GM12878 (cell line): Measurements from ENCODE around the gene SLC11A2. TPM values are rescaled to one million over a fixed set of nuclear protein-coding genes. Genes with fewer than 3 reads are reported as not detected.

ENCODE experiments used
- ATAC-seq: fragments of 200-7000 bp; cut with Tn5 transposase; 3 replicates; pipeline ENCODE4 v1.9.1; 2020; ENCODE audit warnings: mild to moderate bottlenecking, moderate library complexity
- BruUV-seq: library from RNA; stranded (reverse); fragments of 400-500 nt; replicated peaks from 2 replicates; lab custom pipeline; 2021; lab: Mats Ljungman, UMichigan
- CTCF ChIA-PET: fragments of 300-600 bp; sonication (Branson Sonifier 250); formaldehyde crosslinking; extraction: SDS; loops from one replicate; lab custom pipeline; 2021; ENCODE audit warnings: inconsistent platforms; lab: Yijun Ruan, JAX
- POLR2A ChIA-PET: fragments of 350-600 bp; formaldehyde crosslinking; extraction: SDS; loops from one replicate; lab custom pipeline; 2021; ENCODE audit warnings: inconsistent platforms; lab: Charles Lee
- RAD21 ChIA-PET: fragments of 300-600 bp; sonication (Branson Sonifier 250); formaldehyde crosslinking; loops from one replicate; lab custom pipeline; 2023; ENCODE audit warnings: antibody characterized with exemption; ENCODE audit not compliant: unreplicated experiment; lab: Charles Lee
- SMC1A ChIA-PET: fragments of 300-600 bp; sonication (Branson Sonifier 250); formaldehyde crosslinking; loops from one replicate; lab custom pipeline; 2023; ENCODE audit not compliant: unreplicated experiment, uncharacterized antibody; lab: Charles Lee
- DNase-seq: peaks from one replicate; pipeline ENCODE4 v3.0.0-alpha.2; 2011; ENCODE audit warnings: low read depth, low spot score
- FAIRE-seq: peaks from 3 replicates; lab custom pipeline; 2011; peaks lifted over from hg19 to GRCh38; lab: Jason Lieb, UNC
- H2AFZ ChIP-seq: 2 replicates; pipeline ENCODE4 v1.6.0; 2011; ENCODE audit warnings: low read depth, low read length, control low read depth; ENCODE audit not compliant: control insufficient read depth
- H3K27ac ChIP-seq: 2 replicates; pipeline ENCODE4 v1.5.1; 2011; ENCODE audit warnings: control low read depth; ENCODE audit not compliant: control insufficient read depth, insufficient read depth
- H3K27me3 ChIP-seq, 2 experiments: replicated peaks in 1 of 2; 2 replicates each; pipeline versions ENCODE4 v1.6.0 to v1.6.1; 2011; ENCODE audit warnings: low read length in 1 of 2; ENCODE audit not compliant: control insufficient read depth in 2 of 2, insufficient read depth in 2 of 2
- H3K36me3 ChIP-seq, 2 experiments: 2 replicates each; pipeline ENCODE4 v1.5.1; 2011; ENCODE audit warnings: low read length in 1 of 2; ENCODE audit not compliant: control insufficient read depth in 2 of 2, insufficient read depth in 2 of 2
- H3K4me1 ChIP-seq: 2 replicates; pipeline ENCODE4 v1.6.1; 2011; ENCODE audit warnings: mild to moderate bottlenecking, low read length, moderate library complexity, mixed read lengths; ENCODE audit not compliant: control insufficient read depth, insufficient read depth
- H3K4me2 ChIP-seq: 2 replicates; pipeline ENCODE4 v1.6.0; 2011; ENCODE audit warnings: control low read depth; ENCODE audit not compliant: control insufficient read depth, insufficient read depth
- H3K4me3 ChIP-seq: fragments of 200-600 bp; sonication (generic); 2 replicates; pipeline ENCODE4 v1.5.1; 2016
- H3K79me2 ChIP-seq: 2 replicates; pipeline ENCODE4 v1.6.0; 2011; ENCODE audit warnings: low read length; ENCODE audit not compliant: control insufficient read depth, insufficient read depth
- H3K9ac ChIP-seq: 2 replicates; pipeline ENCODE4 v1.8.0; 2011; ENCODE audit warnings: low read length, control low read depth, mixed read lengths; ENCODE audit not compliant: control insufficient read depth, insufficient read depth
- H3K9me3 ChIP-seq: replicated peaks from 3 replicates; pipeline ENCODE4 v1.5.1; 2011; ENCODE audit warnings: mild to moderate bottlenecking, low read length; ENCODE audit not compliant: control insufficient read depth, insufficient read depth
- H4K20me1 ChIP-seq: 2 replicates; pipeline ENCODE4 v1.6.0; 2011; ENCODE audit not compliant: control insufficient read depth, insufficient read depth
- CBX3 ChIP-seq: fragments of 200-600 bp; sonication (generic); IDR thresholded peaks from 2 replicates; pipeline ENCODE4 v1.6.1; 2016; ENCODE audit warnings: low read depth, borderline replicate concordance
- CTCF ChIP-seq, 3 experiments: IDR thresholded peaks in 2 of 3; conservative IDR thresholded peaks in 1 of 3; 2 replicates each; pipeline ENCODE4 v1.5.1; 2011; ENCODE audit warnings: low read depth in 3 of 3, low read length in 3 of 3, mild to moderate bottlenecking in 3 of 3, control low read depth in 2 of 3, moderate library complexity in 2 of 3, inconsistent platforms in 1 of 3, mixed read lengths in 1 of 3; ENCODE audit not compliant: control insufficient read depth in 2 of 3, insufficient read depth in 1 of 3; ENCODE audit errors: extremely low read depth in 1 of 3
- IKZF1 ChIP-seq: fragments of 450-650 bp; conservative IDR thresholded peaks from 2 replicates; pipeline ENCODE4 v1.6.1; 2017; ENCODE audit warnings: antibody characterized with exemption, mild to moderate bottlenecking
- IRF5 ChIP-seq: fragments of 450-650 bp; IDR thresholded peaks from 2 replicates; pipeline ENCODE4 v1.6.1; 2017; ENCODE audit warnings: borderline replicate concordance
- JUNB ChIP-seq: IDR thresholded peaks from 2 replicates; pipeline ENCODE4 v1.6.1; 2016; ENCODE audit warnings: antibody characterized with exemption, mild to moderate bottlenecking
- SIN3A ChIP-seq: IDR thresholded peaks from 2 replicates; pipeline ENCODE4 v1.6.1; 2012; ENCODE audit warnings: low read depth, low read length, improper control_type of control experiment
- ZBED1 ChIP-seq: IDR thresholded peaks from 2 replicates; pipeline ENCODE4 v1.6.1; 2016; ENCODE audit warnings: borderline replicate concordance
- WGBS: methylation state at CpG from one replicate; pipeline ENCODE4 v1.1.6; 2016; ENCODE audit warnings: low lambda C conversion rate; ENCODE audit not compliant: insufficient replicate concordance, insufficient coverage; ENCODE audit errors: missing lambda C conversion rate; 5-methylcytosine and 5-hydroxymethylcytosine counted together
- in situ Hi-C: fragments of 300-500 bp; cut with MboI; formaldehyde crosslinking; loops from 9 replicates; pipeline ENCODE4 v1.14.3; 2018; ENCODE audit warnings: mixed read lengths
- intact Hi-C: fragments of 100-400 bp; cut with micrococcal nuclease; formaldehyde crosslinking; loops from one replicate; pipeline ENCODE4 v1.14.2; 2022; ENCODE audit not compliant: unreplicated experiment
- polyA plus RNA-seq, 11 experiments: library from polyadenylated mRNA; depleted of rRNA in 4 of 11; unstranded in 6 of 11; stranded (reverse) in 5 of 11; fragments of >200 nt; fragmentation: Nextera tagmentation in 4 of 11; fragmentation: Illumina TruSeq in 1 of 11; extraction: Ambion mirVana in 4 of 11; extraction: Trizol in 1 of 11; gene quantifications; 1 replicate in 1 of 11; 2 replicates in 10 of 11; pipeline versions ENCODE4 v1.2.1 to v1.2.3, GENCODE V29; 2011 to 2016; ENCODE audit warnings: inconsistent platforms in 2 of 11, missing spikeins in 2 of 11, low read depth in 1 of 11
- total RNA-seq, 4 experiments: library from RNA; depleted of rRNA in 3 of 4; stranded (reverse); fragments of >200 nt in 3 of 4; fragmentation: Illumina TruSeq in 1 of 4; extraction: Trizol in 1 of 4; gene quantifications; 2 replicates each; pipeline versions ENCODE4 v1.2.1 to v1.2.3, GENCODE V29; 2013 to 2021

The SLC11A2 gene
- total and polyA plus RNA-seq, 10 of the 15 experiments (the other 5 are each of a cell fraction or from before 2014, with no cell fraction given): 6.2 to 29.4 (median 15.6) TPM

GRCh38 chr12:51005030-51005429, 21.2 kb downstream of the SLC11A2 start (continued):
- TF ChIP-seq IRF5 (no peak), JUNB (no peak), ZBED1 (no peak), CTCF (IDR thresholded peaks at IDR 0.05 in 2 of 3, conservative IDR thresholded peaks at IDR 0.05 in 1 of 3; ENCODE audit: control insufficient read depth in 2 of 3, extremely low read depth in 1 of 3, insufficient read depth in 1 of 3, low read depth in 3 of 3, low read length in 3 of 3) (no peak)

- intact Hi-C loops: no loop called here
- Histone ChIP-seq H3K4me2 (no peak overlapping the region), H3K79me2 (no peaks in the 10 kb centered on the region; the same call in 1 of the 2 replicates)
- 78% methylated on average over 6 of the region's 6 CpGs for WGBS
- CTCF ChIA-PET: interaction anchor here (1.0 to 1.3 kb wide), 2 partner anchors 16 to 178 kb away, joined by 3 to 5 read pairs; no protein-coding TSS in a partner anchor
- no peak for ATAC-seq
- TF ChIP-seq IKZF1 (no peak), SIN3A (no peak), CBX3 (no peak)
- TF ChIP-seq, all 136 proteins: peak for 0
- no peaks in the 10 kb centered on the region; the same call in 1 of the 2 replicates for H3K4me1 ChIP-seq
- ChIA-PET SMC1A (no interaction called here), POLR2A (no interaction called here), RAD21 (interaction anchor here (0.6 to 1.2 kb wide), 2 partner anchors 122 to 240 kb away, joined by 3 to 5 read pairs; no protein-coding TSS in a partner anchor)
- no TSS peak for BruUV-seq
- in situ Hi-C loops: no loop called here
- no peak overlapping the region for H3K9ac ChIP-seq
- no peaks in the 10 kb centered on the region for H3K9me3 ChIP-seq
- no peak overlapping the region for H3K27ac ChIP-seq
- no peak overlapping the region for H2AFZ ChIP-seq
- peaks cover 2 to 8% of the 10 kb centered on the region in 2 experiments for H3K36me3 ChIP-seq
- no peaks in the 10 kb centered on the region for H4K20me1 ChIP-seq
- FAIRE-seq (no peak), DNase-seq (no peak)
- no peaks in the 10 kb centered on the region for H3K27me3 ChIP-seq
- H3K4me3 ChIP-seq: no peak overlapping the region
These were observed 21.7 kb downstream of the SLC11A2 start for GRCh38 chr12:51004504-51004903.
